ENCODE results near the gene ADORA2B. TPM values are rescaled to one million over a fixed set of nuclear protein-coding genes. Genes with fewer than 3 reads are reported as not detected.
"Not testable (repeated sequence)": the region's sequence is repeated elsewhere in the genome, so short reads cannot be mapped to it uniquely, and the experiment has no call there.

ADORA2B gene
- total RNA-seq, result 14.8 and 50.5 TPM in 2 replicates

DNA sequence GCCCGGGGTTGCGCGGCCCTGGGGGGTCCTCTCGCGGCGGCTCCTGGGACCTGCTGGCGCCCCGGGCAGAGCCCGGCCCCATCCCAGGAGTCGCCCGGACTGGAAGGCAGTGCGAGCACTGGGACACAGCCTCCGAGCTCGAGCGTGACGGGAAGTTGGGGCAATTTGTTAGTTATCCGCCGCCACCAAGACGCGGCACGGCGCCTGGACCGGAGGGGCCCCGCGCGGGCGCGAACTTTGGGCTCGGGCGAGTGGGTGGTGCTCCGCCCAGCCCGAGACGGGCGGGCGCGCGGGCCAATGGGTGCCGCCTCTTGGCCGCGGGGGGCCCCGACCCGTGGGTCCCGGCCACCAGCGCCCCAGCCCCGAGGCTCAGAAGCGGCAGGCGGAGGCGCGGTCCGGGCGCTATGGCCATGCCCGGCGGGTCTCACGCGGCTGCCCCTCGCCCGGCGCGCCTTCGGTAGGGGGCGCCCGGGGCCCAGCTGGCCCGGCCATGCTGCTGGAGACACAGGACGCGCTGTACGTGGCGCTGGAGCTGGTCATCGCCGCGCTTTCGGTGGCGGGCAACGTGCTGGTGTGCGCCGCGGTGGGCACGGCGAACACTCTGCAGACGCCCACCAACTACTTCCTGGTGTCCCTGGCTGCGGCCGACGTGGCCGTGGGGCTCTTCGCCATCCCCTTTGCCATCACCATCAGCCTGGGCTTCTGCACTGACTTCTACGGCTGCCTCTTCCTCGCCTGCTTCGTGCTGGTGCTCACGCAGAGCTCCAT, at the start of gene ADORA2B:
Gene ADORA2B (plus strand): TSS at position 372 of the 768 bp plus-strand sequence. CDS start 119 bp downstream, at position 491.
- DNase-seq (ENCODE audit: low read depth), result peak; percentile 85
- TF ChIP-seq, protein P1, sequence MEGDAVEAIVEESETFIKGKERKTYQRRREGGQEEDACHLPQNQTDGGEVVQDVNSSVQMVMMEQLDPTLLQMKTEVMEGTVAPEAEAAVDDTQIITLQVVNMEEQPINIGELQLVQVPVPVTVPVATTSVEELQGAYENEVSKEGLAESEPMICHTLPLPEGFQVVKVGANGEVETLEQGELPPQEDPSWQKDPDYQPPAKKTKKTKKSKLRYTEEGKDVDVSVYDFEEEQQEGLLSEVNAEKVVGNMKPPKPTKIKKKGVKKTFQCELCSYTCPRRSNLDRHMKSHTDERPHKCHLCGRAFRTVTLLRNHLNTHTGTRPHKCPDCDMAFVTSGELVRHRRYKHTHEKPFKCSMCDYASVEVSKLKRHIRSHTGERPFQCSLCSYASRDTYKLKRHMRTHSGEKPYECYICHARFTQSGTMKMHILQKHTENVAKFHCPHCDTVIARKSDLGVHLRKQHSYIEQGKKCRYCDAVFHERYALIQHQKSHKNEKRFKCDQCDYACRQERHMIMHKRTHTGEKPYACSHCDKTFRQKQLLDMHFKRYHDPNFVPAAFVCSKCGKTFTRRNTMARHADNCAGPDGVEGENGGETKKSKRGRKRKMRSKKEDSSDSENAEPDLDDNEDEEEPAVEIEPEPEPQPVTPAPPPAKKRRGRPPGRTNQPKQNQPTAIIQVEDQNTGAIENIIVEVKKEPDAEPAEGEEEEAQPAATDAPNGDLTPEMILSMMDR (IDR thresholded peaks at IDR 0.05; ENCODE audit: insufficient read depth, low read depth, low read length), result peak; percentile 45
- peak within 1 kb of the TSS; percentile 89 for H3K4me3 ChIP-seq (ENCODE audit: low read depth, low read length)

DNA sequence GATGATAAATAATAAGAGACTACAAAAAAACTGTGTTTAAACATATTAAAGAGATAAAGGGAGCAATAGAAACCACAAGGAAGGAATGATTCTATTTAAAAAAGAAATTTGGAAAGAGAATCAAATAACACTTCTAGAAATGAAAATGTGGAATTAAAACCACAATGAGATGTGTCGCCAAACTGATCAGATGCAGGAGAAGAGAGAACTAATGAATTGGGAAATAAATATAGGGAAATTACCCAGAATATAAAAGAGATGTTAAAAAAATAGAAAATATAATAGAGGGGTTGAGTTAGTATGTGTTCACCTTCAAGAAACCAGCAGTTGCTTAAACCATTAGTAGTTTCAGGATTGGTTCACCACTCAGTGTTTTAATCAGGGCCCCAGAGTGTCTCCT, 48.7 kb upstream of the ADORA2B start:
- TF ChIP-seq, protein P1 (IDR thresholded peaks at IDR 0.05; ENCODE audit: insufficient read depth, low read depth, low read length), result no peak
- DNase-seq (ENCODE audit: low read depth), result no peak
- no peak overlapping the region for H3K4me3 ChIP-seq (ENCODE audit: low read depth, low read length)

DNA sequence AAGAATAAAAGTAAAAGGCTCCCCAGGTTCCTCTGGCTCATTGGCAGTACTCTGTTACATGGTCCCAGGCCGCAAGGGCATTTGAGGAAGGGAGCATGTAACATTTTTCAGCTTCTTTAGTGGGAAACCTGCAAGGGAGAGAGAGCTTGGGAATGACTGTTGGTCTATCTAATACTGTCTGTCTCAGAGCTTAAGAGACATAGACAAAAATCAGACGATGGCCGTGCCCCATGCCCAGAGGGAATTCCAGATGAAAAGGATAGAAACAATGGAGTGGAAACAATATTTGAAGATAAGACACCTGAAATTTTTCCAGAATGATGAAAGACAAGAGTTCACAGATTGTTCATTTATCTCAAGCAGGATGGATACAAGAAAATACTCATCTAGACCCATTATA, 48.1 kb upstream of the ADORA2B start:
- TF ChIP-seq, protein P1 (IDR thresholded peaks at IDR 0.05; ENCODE audit: insufficient read depth, low read depth, low read length), result no peak

DNA sequence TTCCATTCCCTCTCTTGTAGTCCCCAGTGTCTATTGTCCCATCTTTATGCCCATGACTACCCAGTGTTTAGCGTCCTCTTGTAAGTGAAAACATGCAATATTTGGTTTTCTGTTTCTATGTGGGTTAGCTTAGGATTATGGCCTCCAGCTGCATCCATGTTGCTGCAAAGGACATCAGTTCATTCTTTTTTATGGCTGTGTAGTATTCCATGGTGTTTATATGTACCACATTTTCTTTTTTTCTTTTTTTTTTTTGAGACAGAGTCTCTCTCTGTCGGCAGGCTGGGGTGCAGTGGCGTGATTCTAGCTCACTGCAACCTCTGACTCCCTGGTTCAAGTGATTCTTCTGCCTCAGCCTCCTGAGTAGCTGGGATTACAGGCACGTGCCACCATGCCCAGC, 45.3 kb upstream of the ADORA2B start:
- H3K4me3 ChIP-seq (ENCODE audit: low read depth, low read length); DNase-seq (ENCODE audit: low read depth): not testable (repeated sequence)

More for the DNA sequence above, 48.1 kb upstream of the ADORA2B start:
- no peak for DNase-seq (ENCODE audit: low read depth)
- H3K4me3 ChIP-seq (ENCODE audit: low read depth, low read length), result no peak overlapping the region

DNA sequence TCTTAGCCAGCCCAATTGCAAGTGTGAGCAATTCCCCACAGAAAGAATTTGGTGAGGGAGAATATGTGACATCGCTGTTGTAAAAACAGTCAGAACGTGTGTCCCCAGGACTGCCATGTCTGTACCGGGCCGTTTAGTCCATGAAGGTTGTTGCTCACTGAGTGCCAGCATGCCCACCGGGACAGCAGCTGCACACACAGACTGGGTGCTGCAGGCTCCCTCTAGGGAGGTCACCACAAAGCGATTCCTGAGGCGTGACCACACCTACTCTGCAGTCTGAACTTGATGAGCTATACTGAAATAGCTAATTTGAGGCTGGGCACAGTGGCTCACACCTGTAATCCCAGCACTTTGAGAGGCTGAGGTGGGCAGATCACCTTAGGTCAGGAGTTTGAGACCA, 44.1 kb upstream of the ADORA2B start:
- DNase-seq (ENCODE audit: low read depth), result no peak
- TF ChIP-seq, protein P1 (IDR thresholded peaks at IDR 0.05; ENCODE audit: insufficient read depth, low read depth, low read length), result no peak
- H3K4me3 ChIP-seq (ENCODE audit: low read depth, low read length), result no peak overlapping the region

DNA sequence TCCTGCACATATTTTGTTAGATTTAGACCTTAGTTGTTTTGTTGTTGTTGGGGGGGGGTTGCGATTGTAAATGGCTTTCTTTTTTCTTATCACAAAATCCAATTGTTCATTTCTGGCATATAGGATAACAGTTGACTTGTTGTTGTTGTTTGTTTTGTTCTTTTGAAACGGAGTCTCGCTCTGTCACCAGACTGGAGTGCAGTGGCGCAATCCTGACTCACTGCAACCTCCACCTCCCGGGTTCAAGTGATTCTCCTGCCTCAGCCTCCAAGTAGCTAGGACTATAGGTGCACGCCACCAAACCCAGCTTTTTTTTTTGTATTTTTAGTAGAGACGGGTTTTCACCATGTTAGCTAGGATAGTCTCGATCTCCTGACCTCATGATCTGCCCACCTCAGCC, 39.7 kb upstream of the ADORA2B start:
- DNase-seq (ENCODE audit: low read depth); H3K4me3 ChIP-seq (ENCODE audit: low read depth, low read length): not testable (repeated sequence)

DNA sequence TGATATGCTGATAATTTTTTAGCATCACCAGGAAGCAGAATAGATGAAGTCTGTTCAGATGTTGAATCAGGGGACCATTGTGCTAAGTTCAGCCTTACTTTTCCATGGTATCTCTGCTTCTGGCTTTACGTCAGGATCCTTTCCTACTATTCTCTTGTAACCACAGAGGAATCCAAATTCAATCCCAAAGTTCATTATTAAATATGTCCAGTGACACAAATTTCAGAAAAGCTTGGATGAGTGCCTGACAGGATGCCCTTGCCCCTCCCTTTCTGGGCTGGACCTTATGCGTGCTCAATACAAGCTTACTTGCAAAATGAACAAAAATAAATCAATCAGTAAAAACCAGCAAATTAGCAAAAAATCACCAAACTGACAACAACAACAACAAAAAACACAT, 37.6 kb upstream of the ADORA2B start:
- DNase-seq (ENCODE audit: low read depth), result no peak
- no peak overlapping the region for H3K4me3 ChIP-seq (ENCODE audit: low read depth, low read length)
- TF ChIP-seq, protein P1 (IDR thresholded peaks at IDR 0.05; ENCODE audit: insufficient read depth, low read depth, low read length), result no peak

DNA sequence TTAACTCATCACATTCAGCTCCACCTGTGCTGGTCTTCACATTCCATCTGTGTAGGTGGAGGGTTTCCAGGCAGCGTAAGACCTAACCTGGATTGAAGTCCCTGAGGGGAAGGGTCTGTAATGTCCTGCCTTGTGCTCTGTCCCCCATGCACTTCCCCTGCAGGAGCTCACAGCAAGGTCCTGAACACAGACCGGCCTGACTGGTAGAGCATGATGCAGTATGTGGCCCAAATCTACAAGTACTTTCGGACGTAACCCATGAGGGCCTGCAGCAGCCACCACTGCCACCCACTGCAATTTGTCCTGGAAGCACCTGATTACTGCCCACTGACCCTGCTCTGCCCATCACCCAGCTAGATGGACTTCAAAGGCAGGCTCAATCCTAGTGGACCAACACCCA, 36.6 kb upstream of the ADORA2B start:
- no peak for DNase-seq (ENCODE audit: low read depth)
- TF ChIP-seq, protein P1 (IDR thresholded peaks at IDR 0.05; ENCODE audit: insufficient read depth, low read depth, low read length), result no peak
- no peak overlapping the region for H3K4me3 ChIP-seq (ENCODE audit: low read depth, low read length)
